Esophagus (tissue), 2 donors: ENCODE measurements around the gene PNRC1. TPM values are rescaled to one million over a fixed set of nuclear protein-coding genes. Genes with fewer than 3 reads are reported as not detected.

Source experiments
- H3K27ac ChIP-seq, 2 donors: one replicate each; pipeline ENCODE4 v1.5.1; 2013; ENCODE audit warnings: low read depth in 2 of 2, mild to moderate bottlenecking in 2 of 2, inconsistent platforms in 1 of 2, low read length in 1 of 2, moderate library complexity in 1 of 2
- H3K27me3 ChIP-seq, 2 donors: one replicate each; pipeline ENCODE4 v1.6.1; 2013; ENCODE audit warnings: low read length in 2 of 2, control low read depth in 1 of 2, mild to moderate bottlenecking in 1 of 2; ENCODE audit not compliant: insufficient read depth in 2 of 2, control insufficient read depth in 1 of 2
- H3K36me3 ChIP-seq, 2 donors: one replicate each; pipeline ENCODE4 v1.6.1; 2013; ENCODE audit warnings: low read length in 1 of 2; ENCODE audit not compliant: control insufficient read depth in 2 of 2, insufficient read depth in 2 of 2
- H3K4me1 ChIP-seq, 2 donors: one replicate each; pipeline ENCODE4 v1.6.1; 2013; ENCODE audit warnings: low read length in 1 of 2; ENCODE audit not compliant: control insufficient read depth in 2 of 2, insufficient read depth in 2 of 2
- H3K4me3 ChIP-seq, 2 donors: one replicate each; pipeline ENCODE4 v1.5.1; 2013; ENCODE audit warnings: low read length in 2 of 2, mild to moderate bottlenecking in 2 of 2, low read depth in 1 of 2, moderate library complexity in 1 of 2
- H3K9me3 ChIP-seq, 2 donors: one replicate each; pipeline ENCODE4 v1.6.1; 2013; ENCODE audit warnings: mild to moderate bottlenecking in 2 of 2, low read depth in 1 of 2, low read length in 1 of 2, moderate library complexity in 1 of 2; ENCODE audit not compliant: control insufficient read depth in 2 of 2, insufficient read depth in 1 of 2
- WGBS, 2 donors: extraction: QIAGEN DNeasy Blood & Tissue Kit; methylation state at CpG; one replicate each; pipeline ENCODE4 v1.1.7; 2013; 5-methylcytosine and 5-hydroxymethylcytosine counted together
- polyA plus RNA-seq, 2 donors: library from polyadenylated mRNA; stranded (reverse); fragments of 200-250 nt; gene quantifications; one replicate each; pipeline ENCODE4 v1.2.3, GENCODE V29; 2013
- donor health status: healthy with polysubstance abuse.
- donor health status: Bipolar disorder and iron deficiency.

The PNRC1 gene
- polyA plus RNA-seq, 2 donors = 29.9 to 30.3 TPM

- peaks cover 0 to 3% of the 10 kb centered on the region in 2 donors for H3K36me3 ChIP-seq
- H3K9me3 ChIP-seq = no peaks in the 10 kb centered on the region
- WGBS, 2 donors = 47 to 51% methylated on average over 3 of the region's 3 CpGs
- peaks cover 0 to 2% of the 10 kb centered on the region in 2 donors for H3K4me1 ChIP-seq
- H3K27ac ChIP-seq = no peak overlapping the region
- no peaks in the 10 kb centered on the region for H3K27me3 ChIP-seq
- H3K4me3 ChIP-seq = no peak overlapping the region
These were observed 4.4 kb downstream of the PNRC1 start for GRCh38 chr6:89084954-89085353.

DNA sequence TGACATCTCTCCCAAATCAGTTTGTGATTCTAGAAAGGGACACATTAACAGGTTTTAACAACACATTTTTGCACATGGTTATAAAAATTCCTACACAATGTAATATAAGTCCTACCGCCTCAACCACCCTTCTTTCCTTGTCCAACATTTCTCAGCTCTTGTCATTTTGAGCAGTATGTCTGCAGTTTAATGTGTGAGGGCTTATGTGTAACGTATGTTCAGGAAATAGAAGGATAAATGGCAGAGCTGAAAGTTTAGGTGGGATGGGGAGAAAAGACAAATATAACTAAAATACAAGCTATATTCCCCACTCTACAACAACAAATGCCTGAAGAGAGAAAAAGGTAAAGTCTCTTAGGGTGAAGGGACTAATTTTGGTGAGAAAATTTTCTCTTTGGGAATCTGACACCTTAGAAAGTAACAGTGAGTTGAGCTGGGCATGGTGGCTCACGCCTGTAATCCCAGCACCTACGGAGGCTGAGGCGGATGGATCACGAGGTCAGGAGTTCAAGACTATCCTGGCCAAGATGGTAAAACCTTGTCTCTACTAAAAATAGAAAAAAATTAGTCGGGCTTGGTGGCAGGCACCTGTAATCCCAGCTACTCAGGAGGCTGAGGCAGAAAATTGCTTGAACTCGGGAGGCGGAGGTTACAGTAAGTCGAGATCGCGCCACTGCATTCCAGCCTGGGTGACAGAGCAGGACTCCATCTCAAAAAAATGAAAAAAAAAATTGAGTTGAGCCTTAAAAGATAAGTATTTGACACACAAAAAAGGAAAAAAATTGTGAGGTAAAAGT lies 5.1 kb downstream of the PNRC1 start:
- 94% methylated on average over 12 of the region's 12 CpGs for WGBS, 2 donors
- Histone ChIP-seq H3K27ac (no peak overlapping the region), H3K4me3 (no peak overlapping the region), H3K27me3 (no peaks in the 10 kb centered on the region), H3K4me1 (peaks cover 0 to 2% of the 10 kb centered on the region in 2 donors), H3K36me3 (peaks cover 0 to 3% of the 10 kb centered on the region in 2 donors), H3K9me3 (no peaks in the 10 kb centered on the region)

GRCh38 chr6:89087881-89088280 lies 7.3 kb downstream of the PNRC1 start:
- Histone ChIP-seq H3K27ac (no peak overlapping the region), H3K36me3 (peaks cover 0 to 3% of the 10 kb centered on the region in 2 donors), H3K4me3 (no peak overlapping the region), H3K27me3 (no peaks in the 10 kb centered on the region), H3K9me3 (no peaks in the 10 kb centered on the region), H3K4me1 (peaks cover 0 to 2% of the 10 kb centered on the region in 2 donors)
- 75 to 81% methylated on average over 1 of the region's 1 CpG for WGBS, 2 donors

GRCh38 chr6:89098461-89098860 lies 17.9 kb downstream of the PNRC1 start:
- Histone ChIP-seq H3K36me3 (no peaks in the 10 kb centered on the region), H3K4me3 (no peak overlapping the region), H3K27me3 (no peaks in the 10 kb centered on the region), H3K27ac (no peak overlapping the region), H3K9me3 (no peaks in the 10 kb centered on the region), H3K4me1 (no peaks in the 10 kb centered on the region)
- WGBS, 2 donors = 83 to 85% methylated on average over 8 of the region's 8 CpGs

DNA sequence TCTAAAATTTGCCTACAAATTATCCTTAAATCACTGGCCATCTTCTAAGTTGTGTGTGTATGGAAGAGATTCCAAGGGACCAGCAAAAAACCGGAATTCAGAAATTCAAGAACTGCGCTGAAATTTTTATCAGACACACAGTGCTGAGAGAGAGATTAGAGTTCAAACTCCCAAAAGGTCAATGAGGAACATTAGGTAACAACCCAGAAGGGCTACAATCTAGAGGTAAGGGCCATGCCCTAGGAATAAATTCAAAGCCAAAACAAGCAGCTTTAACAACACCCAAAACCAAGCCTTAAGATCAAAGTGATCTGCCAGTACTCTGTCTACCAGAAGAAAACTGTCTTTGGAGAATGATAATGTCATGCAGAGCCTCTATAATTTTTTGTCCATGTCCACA lies 19.6 kb downstream of the PNRC1 start:
- 92 to 94% methylated on average over 2 of the region's 2 CpGs for WGBS, 2 donors
- Histone ChIP-seq H3K9me3 (no peaks in the 10 kb centered on the region), H3K27ac (no peak overlapping the region), H3K27me3 (no peaks in the 10 kb centered on the region), H3K4me3 (no peak overlapping the region), H3K4me1 (no peaks in the 10 kb centered on the region), H3K36me3 (no peaks in the 10 kb centered on the region)

GRCh38 chr6:89110284-89110683 lies 29.7 kb downstream of the PNRC1 start:
- Histone ChIP-seq H3K27me3 (no peaks in the 10 kb centered on the region), H3K4me1 (no peaks in the 10 kb centered on the region), H3K27ac (no peak overlapping the region), H3K9me3 (no peaks in the 10 kb centered on the region), H3K4me3 (no peak overlapping the region), H3K36me3 (no peaks in the 10 kb centered on the region)
- WGBS, 2 donors = 69 to 76% methylated on average over 3 of the region's 3 CpGs

GRCh38 chr6:89111933-89112332 lies 31.4 kb downstream of the PNRC1 start:
- Histone ChIP-seq H3K4me1 (no peaks in the 10 kb centered on the region), H3K27me3 (no peaks in the 10 kb centered on the region), H3K36me3 (no peaks in the 10 kb centered on the region), H3K4me3 (no peak overlapping the region), H3K27ac (no peak overlapping the region), H3K9me3 (no peaks in the 10 kb centered on the region)
- WGBS, 2 donors = 92 to 95% methylated on average over 9 of the region's 9 CpGs

GRCh38 chr6:89116702-89117101 lies 36.2 kb downstream of the PNRC1 start:
- no peaks in the 10 kb centered on the region for H3K9me3 ChIP-seq

DNA sequence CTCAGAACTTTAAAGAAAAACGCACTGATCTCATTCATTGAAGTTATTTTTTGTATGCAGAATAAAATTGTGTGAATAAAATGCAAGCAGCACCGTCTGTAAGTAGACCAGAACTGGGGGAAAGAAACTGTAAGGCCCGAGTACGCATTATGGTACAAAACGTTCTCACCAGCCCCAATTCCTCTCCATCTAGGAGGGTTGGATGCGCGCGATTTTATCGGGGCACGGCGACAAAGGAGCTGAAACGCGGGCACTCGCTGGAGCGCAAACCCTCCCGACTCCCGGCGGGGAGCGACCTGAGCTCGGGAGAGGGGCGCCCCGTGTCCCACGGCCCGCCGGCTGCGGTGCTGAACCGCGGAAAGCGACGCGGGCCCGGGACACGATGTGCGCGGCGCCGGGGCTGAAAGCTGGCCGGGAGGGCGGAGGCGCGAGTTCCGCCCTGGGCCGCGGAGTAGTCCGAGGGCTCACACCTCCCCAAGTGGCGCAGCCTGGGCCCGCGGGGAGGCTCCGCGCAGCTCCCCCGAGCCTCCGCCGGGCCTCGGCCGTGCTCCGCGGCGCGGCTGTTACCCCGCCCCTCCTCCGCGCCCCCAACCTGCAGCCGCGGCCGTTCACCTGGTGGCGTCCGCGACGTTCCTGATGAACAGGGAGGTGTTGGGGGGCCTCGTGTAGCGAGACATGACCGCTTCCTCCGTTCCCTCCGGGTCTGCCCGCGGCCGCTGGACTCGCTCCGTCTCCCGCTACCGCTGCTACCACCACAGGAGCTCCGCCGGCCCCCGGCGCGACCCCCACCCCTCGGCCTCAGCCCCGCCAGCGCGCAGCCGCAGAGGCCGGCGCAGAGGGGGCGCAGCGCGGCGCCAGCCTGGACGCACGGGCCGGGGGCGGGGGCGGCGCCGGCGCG lies 36.9 kb downstream of the PNRC1 start, which contains the start of gene SRSF12:
Gene SRSF12 (minus strand): TSS at position 861 of the 898 bp plus-strand sequence. CDS start 184 bp downstream, at position 677.
- Histone ChIP-seq H3K36me3 (no peaks in the 10 kb centered on the region), H3K4me3 (peak within 1 kb of the TSS; percentile 59 to 71), H3K9me3 (no peaks in the 10 kb centered on the region), H3K27me3 (no peaks in the 10 kb centered on the region), H3K4me1 (no peaks in the 10 kb centered on the region), H3K27ac (no peak within 1 kb of the TSS)
- 0 to 1% methylated on average over 76 to 106 of the region's 106 CpGs for WGBS, 2 donors

More at GRCh38 chr6:89116702-89117101, 36.2 kb downstream of the PNRC1 start:
- Histone ChIP-seq H3K27ac (no peak overlapping the region), H3K4me1 (no peaks in the 10 kb centered on the region), H3K27me3 (no peaks in the 10 kb centered on the region), H3K36me3 (no peaks in the 10 kb centered on the region), H3K4me3 (peak overlapping the region; percentile 59 to 71)
- 65 to 66% methylated on average over 6 of the region's 6 CpGs for WGBS, 2 donors
